Liver (tissue), 9 donors: ENCODE data around the gene ENGASE. TPM values are rescaled to one million over a fixed set of nuclear protein-coding genes. Genes with fewer than 3 reads are reported as not detected.

Source experiments
- DNase-seq: peaks from one replicate; pipeline ENCODE4 v3.0.0-alpha.2; 2017; ENCODE audit warnings: low spot score
- H3K27ac ChIP-seq, 2 donors: one replicate each; pipeline ENCODE4 v1.7.0; 2013; ENCODE audit warnings: inconsistent platforms in 2 of 2, low read length in 2 of 2, control low read depth in 1 of 2, low read depth in 1 of 2, mild to moderate bottlenecking in 1 of 2
- H3K27me3 ChIP-seq, 4 donors: one replicate each; pipeline versions ENCODE4 v1.6.1 to v1.7.0; 2013; ENCODE audit warnings: low read length in 3 of 4, inconsistent platforms in 1 of 4, mild to moderate bottlenecking in 1 of 4, moderate library complexity in 1 of 4; ENCODE audit not compliant: control insufficient read depth in 4 of 4, insufficient read depth in 4 of 4
- H3K36me3 ChIP-seq, 4 donors: one replicate each; pipeline versions ENCODE4 v1.6.1 to v1.7.0; 2013; ENCODE audit warnings: low read length in 3 of 4, mild to moderate bottlenecking in 3 of 4, low read depth in 1 of 4, moderate library complexity in 1 of 4; ENCODE audit not compliant: control insufficient read depth in 4 of 4, insufficient read depth in 3 of 4
- H3K4me1 ChIP-seq, 4 donors: one replicate each; pipeline versions ENCODE4 v1.6.1 to v1.7.0; 2013; ENCODE audit warnings: low read length in 3 of 4, mild to moderate bottlenecking in 3 of 4, moderate library complexity in 1 of 4; ENCODE audit not compliant: control insufficient read depth in 4 of 4, insufficient read depth in 4 of 4
- H3K4me3 ChIP-seq, 3 donors: one replicate each; pipeline versions ENCODE4 v1.6.1 to v1.7.0; 2013; ENCODE audit warnings: low read length in 3 of 3, control low read depth in 1 of 3, low read depth in 1 of 3, mild to moderate bottlenecking in 1 of 3
- H3K9ac ChIP-seq, 2 donors: one replicate each; pipeline ENCODE4 v1.7.0; 2013; ENCODE audit warnings: low read length in 2 of 2, mild to moderate bottlenecking in 2 of 2, moderate library complexity in 2 of 2, control low read depth in 1 of 2, low read depth in 1 of 2
- H3K9me3 ChIP-seq, 4 donors: one replicate each; pipeline versions ENCODE4 v1.6.1 to v1.7.0; 2013; ENCODE audit warnings: low read length in 3 of 4; ENCODE audit not compliant: control insufficient read depth in 4 of 4
- ATF3 ChIP-seq: IDR thresholded peaks from 2 replicates; pipeline ENCODE4 v1.6.1; 2016; ENCODE audit warnings: antibody characterized with exemption
- CTCF ChIP-seq: fragments of 150-350 bp; IDR thresholded peaks from 2 replicates; pipeline ENCODE4 v1.5.1; 2017; ENCODE audit warnings: improper control_type of control experiment, low read depth, low read length; ENCODE audit not compliant: missing input control
- EGR1 ChIP-seq, 2 donors: IDR thresholded peaks; 2 replicates each; pipeline ENCODE4 v1.6.1; 2016 to 2018; ENCODE audit warnings: antibody characterized with exemption in 2 of 2, low read depth in 2 of 2
- FOXA2 ChIP-seq: IDR thresholded peaks from 2 replicates; pipeline ENCODE4 v1.6.1; 2016; ENCODE audit warnings: antibody characterized with exemption
- GABPA ChIP-seq, 2 donors: IDR thresholded peaks in 1 of 2; conservative IDR thresholded peaks in 1 of 2; 2 replicates each; pipeline ENCODE4 v1.6.1; 2016; ENCODE audit warnings: antibody characterized with exemption in 2 of 2, mild to moderate bottlenecking in 1 of 2, moderate library complexity in 1 of 2
- HNF4G ChIP-seq: IDR thresholded peaks from 2 replicates; pipeline ENCODE4 v1.6.1; 2016; ENCODE audit warnings: antibody characterized with exemption
- JUND ChIP-seq, 2 donors: IDR thresholded peaks; 2 replicates each; pipeline ENCODE4 v1.6.1; 2016; ENCODE audit warnings: antibody characterized with exemption in 2 of 2
- MAX ChIP-seq: IDR thresholded peaks from 2 replicates; pipeline ENCODE4 v1.6.1; 2016; ENCODE audit warnings: antibody characterized with exemption
- NR2F2 ChIP-seq: IDR thresholded peaks from 2 replicates; pipeline ENCODE4 v1.6.1; 2016; ENCODE audit warnings: antibody characterized with exemption
- RAD21 ChIP-seq, 2 donors: IDR thresholded peaks; 2 replicates each; pipeline ENCODE4 v1.6.1; 2016; ENCODE audit warnings: antibody characterized with exemption in 2 of 2, mild to moderate bottlenecking in 2 of 2
- RXRA ChIP-seq, 2 donors: IDR thresholded peaks; 2 replicates each; pipeline ENCODE4 v1.6.1; 2017 to 2018; ENCODE audit warnings: antibody characterized with exemption in 2 of 2, mild to moderate bottlenecking in 1 of 2
- SP1 ChIP-seq: IDR thresholded peaks from 2 replicates; pipeline ENCODE4 v1.6.1; 2018; ENCODE audit warnings: antibody characterized with exemption, mild to moderate bottlenecking
- WGBS: extraction: QIAGEN DNeasy Blood & Tissue Kit; methylation state at CpG from one replicate; pipeline ENCODE4 v1.1.7; 2013; 5-methylcytosine and 5-hydroxymethylcytosine counted together
- polyA plus RNA-seq, 2 donors: library from polyadenylated mRNA; stranded (reverse) in 1 of 2; unstranded in 1 of 2; fragments of 200-250 nt in 1 of 2; fragments of >200 nt in 1 of 2; fragmentation: Nextera tagmentation in 1 of 2; extraction: Ambion mirVana in 1 of 2; gene quantifications; one replicate each; pipeline versions ENCODE4 v1.2.1 to v1.2.3, GENCODE V29; 2013 to 2015
- total RNA-seq, 2 donors: library from RNA; depleted of rRNA; stranded (reverse); fragments of >200 nt; gene quantifications; one replicate each; pipeline ENCODE4 v1.2.3, GENCODE V29; 2014
- TF ChIP-seq, protein P1 (sequence below): IDR thresholded peaks from 2 replicates; pipeline ENCODE4 v1.6.1; 2016; ENCODE audit warnings: antibody characterized with exemption
- TF ChIP-seq, protein P2 (sequence below): IDR thresholded peaks from 2 replicates; pipeline ENCODE4 v1.6.1; 2016; ENCODE audit warnings: antibody characterized with exemption, mild to moderate bottlenecking
- donor health status: healthy.
- donor health status: healthy.
- donor health status: healthy.
- donor health status: healthy.
- donor health status: healthy.

ENGASE gene
- total and polyA plus RNA-seq, 4 donors = 5.2 to 33.6 (median 7.8) TPM

DNA sequence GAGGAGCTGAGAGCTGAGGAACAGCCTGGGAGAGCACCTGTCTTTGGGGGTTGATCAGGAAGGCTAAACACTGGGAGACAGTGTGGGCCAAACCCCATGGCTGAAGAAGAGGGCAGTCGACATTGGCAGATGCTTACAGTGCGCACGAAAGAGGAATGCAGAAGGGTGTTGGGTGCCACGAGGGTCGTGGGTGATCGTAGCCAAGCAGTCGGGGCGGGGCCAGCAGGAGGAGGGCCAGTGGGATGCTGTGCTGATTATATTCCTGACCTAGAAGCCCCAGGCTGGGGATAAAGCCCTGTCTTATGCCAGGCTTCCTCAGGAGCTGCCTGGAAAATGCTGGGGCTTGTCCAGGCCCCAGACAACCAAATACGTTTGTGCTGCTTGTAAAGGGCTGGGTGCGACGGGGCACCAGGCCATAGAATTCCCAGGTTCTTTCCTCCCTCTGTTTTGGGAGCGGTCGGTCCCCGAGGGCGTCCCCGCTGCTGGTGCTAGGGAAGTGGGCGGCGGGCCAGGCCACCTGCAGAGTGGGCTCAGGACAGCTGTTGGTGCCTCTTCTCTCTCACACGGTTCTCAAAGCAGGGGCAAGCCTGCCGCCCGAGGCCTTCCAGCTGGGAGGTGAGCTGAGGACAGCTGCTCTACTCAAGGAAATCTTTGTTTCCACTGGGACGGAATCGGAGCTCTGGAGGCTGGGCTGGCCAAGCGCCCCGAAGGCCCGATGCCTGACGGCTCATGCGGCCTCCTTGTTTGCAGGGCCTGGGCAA, 40.7 kb upstream of the ENGASE start:
- Histone ChIP-seq H3K4me1 (no peaks in the 10 kb centered on the region), H3K4me3 (no peak overlapping the region), H3K36me3 (no peaks in the 10 kb centered on the region), H3K9ac (no peak overlapping the region), H3K27me3 (peaks cover 0 to 2% (median 0%) of the 10 kb centered on the region in 4 donors), H3K9me3 (no peaks in the 10 kb centered on the region), H3K27ac (no peak overlapping the region)
- TF ChIP-seq, protein P1, sequence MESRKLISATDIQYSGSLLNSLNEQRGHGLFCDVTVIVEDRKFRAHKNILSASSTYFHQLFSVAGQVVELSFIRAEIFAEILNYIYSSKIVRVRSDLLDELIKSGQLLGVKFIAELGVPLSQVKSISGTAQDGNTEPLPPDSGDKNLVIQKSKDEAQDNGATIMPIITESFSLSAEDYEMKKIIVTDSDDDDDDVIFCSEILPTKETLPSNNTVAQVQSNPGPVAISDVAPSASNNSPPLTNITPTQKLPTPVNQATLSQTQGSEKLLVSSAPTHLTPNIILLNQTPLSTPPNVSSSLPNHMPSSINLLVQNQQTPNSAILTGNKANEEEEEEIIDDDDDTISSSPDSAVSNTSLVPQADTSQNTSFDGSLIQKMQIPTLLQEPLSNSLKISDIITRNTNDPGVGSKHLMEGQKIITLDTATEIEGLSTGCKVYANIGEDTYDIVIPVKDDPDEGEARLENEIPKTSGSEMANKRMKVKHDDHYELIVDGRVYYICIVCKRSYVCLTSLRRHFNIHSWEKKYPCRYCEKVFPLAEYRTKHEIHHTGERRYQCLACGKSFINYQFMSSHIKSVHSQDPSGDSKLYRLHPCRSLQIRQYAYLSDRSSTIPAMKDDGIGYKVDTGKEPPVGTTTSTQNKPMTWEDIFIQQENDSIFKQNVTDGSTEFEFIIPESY = no peak
- TF ChIP-seq RXRA (IDR thresholded peaks at IDR 0.05) = no peak
- TF ChIP-seq NR2F2 = no peak
- no peak for TF ChIP-seq MAX
- TF ChIP-seq ATF3 = no peak
- TF ChIP-seq SP1 = no peak
- no peak for TF ChIP-seq GABPA (IDR thresholded peaks at IDR 0.05 in 1 of 2, conservative IDR thresholded peaks at IDR 0.05 in 1 of 2)
- TF ChIP-seq JUND (IDR thresholded peaks at IDR 0.05) = no peak
- no peak for TF ChIP-seq RAD21 (IDR thresholded peaks at IDR 0.05)
- TF ChIP-seq FOXA2 = no peak
- TF ChIP-seq, protein P2, sequence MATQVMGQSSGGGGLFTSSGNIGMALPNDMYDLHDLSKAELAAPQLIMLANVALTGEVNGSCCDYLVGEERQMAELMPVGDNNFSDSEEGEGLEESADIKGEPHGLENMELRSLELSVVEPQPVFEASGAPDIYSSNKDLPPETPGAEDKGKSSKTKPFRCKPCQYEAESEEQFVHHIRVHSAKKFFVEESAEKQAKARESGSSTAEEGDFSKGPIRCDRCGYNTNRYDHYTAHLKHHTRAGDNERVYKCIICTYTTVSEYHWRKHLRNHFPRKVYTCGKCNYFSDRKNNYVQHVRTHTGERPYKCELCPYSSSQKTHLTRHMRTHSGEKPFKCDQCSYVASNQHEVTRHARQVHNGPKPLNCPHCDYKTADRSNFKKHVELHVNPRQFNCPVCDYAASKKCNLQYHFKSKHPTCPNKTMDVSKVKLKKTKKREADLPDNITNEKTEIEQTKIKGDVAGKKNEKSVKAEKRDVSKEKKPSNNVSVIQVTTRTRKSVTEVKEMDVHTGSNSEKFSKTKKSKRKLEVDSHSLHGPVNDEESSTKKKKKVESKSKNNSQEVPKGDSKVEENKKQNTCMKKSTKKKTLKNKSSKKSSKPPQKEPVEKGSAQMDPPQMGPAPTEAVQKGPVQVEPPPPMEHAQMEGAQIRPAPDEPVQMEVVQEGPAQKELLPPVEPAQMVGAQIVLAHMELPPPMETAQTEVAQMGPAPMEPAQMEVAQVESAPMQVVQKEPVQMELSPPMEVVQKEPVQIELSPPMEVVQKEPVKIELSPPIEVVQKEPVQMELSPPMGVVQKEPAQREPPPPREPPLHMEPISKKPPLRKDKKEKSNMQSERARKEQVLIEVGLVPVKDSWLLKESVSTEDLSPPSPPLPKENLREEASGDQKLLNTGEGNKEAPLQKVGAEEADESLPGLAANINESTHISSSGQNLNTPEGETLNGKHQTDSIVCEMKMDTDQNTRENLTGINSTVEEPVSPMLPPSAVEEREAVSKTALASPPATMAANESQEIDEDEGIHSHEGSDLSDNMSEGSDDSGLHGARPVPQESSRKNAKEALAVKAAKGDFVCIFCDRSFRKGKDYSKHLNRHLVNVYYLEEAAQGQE = no peak
- TF ChIP-seq HNF4G = no peak
- TF ChIP-seq CTCF = no peak
- no peak for TF ChIP-seq EGR1 (IDR thresholded peaks at IDR 0.05; ENCODE audit: low read depth in 2 of 2)
- WGBS = 68% methylated on average over 28 of the region's 28 CpGs
- no peak for DNase-seq
